Measurements from ENCODE around the gene IQCH.

Gene IQCH

DNA sequence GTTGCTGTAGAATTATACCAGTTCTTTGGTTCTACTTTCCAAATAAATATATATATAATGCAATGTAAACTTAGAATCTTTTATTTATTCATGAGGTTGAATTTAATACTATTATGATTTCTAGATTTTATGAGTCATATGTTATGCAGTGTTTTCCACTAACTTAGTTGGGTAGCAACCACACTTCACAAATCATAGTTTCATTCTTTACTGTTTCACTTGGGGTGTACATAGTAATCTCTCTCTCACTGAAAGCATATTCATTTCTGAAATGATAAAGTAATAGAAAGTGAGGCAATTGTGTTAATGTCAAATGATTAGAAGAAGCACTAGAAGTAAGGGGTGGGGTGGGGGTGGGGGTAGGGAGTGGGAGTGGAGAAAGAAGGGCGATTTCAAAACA, 52.6 kb downstream of the IQCH start:
- TF ChIP-seq FOXP2 (optimal IDR thresholded peaks at IDR 0.05; ENCODE audit: borderline replicate concordance, extremely low read depth, extremely low read length, insufficient read depth) (no peak), SIN3A (IDR thresholded peaks at IDR 0.05; ENCODE audit: borderline replicate concordance, insufficient read depth, low read length) (no peak), POLR2AphosphoS5 (IDR thresholded peaks at IDR 0.05; ENCODE audit: low read depth, low read length) (no peak), TAF1 (IDR thresholded peaks at IDR 0.05; ENCODE audit: borderline replicate concordance, insufficient read depth, low read length) (no peak)
- TF ChIP-seq, protein P1, sequence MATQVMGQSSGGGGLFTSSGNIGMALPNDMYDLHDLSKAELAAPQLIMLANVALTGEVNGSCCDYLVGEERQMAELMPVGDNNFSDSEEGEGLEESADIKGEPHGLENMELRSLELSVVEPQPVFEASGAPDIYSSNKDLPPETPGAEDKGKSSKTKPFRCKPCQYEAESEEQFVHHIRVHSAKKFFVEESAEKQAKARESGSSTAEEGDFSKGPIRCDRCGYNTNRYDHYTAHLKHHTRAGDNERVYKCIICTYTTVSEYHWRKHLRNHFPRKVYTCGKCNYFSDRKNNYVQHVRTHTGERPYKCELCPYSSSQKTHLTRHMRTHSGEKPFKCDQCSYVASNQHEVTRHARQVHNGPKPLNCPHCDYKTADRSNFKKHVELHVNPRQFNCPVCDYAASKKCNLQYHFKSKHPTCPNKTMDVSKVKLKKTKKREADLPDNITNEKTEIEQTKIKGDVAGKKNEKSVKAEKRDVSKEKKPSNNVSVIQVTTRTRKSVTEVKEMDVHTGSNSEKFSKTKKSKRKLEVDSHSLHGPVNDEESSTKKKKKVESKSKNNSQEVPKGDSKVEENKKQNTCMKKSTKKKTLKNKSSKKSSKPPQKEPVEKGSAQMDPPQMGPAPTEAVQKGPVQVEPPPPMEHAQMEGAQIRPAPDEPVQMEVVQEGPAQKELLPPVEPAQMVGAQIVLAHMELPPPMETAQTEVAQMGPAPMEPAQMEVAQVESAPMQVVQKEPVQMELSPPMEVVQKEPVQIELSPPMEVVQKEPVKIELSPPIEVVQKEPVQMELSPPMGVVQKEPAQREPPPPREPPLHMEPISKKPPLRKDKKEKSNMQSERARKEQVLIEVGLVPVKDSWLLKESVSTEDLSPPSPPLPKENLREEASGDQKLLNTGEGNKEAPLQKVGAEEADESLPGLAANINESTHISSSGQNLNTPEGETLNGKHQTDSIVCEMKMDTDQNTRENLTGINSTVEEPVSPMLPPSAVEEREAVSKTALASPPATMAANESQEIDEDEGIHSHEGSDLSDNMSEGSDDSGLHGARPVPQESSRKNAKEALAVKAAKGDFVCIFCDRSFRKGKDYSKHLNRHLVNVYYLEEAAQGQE (IDR thresholded peaks at IDR 0.05; ENCODE audit: insufficient read depth in 1 of 2, low read depth in 2 of 2, low read length in 2 of 2) = no peak

DNA sequence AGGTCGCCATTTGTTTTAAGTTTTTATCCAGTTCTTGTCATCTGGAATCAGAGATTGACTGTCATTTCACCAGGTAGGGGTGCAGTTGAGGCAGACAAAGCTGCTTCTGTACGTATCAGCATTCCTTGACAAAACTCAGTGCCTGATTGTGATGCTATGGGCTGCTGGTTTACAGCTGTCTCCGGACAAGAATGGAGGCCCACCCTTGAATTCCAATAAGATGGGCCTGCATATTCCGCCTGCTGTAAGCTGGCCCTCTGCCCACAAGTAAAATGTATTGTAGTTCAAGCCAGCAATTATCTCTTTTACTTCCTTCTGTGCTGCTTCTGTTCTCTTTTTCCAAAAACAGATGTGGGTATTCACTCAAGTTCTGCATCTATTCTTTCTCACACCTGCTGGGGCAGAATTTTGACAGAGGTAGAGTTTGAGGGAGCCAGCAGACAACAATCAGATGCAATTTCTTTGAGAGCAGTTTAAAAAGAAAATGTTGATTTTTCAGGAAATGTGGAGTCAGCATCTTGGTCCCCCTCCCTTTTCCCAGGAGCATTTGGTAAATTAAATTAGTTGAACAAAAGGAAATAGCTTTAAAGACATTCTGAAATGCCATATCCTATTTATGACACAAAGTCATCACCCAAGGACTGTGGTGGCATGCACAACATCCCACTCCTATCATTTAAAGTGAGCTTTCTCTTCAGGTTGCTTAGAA, 53.5 kb downstream of the IQCH start:
- no peak for TF ChIP-seq SIN3A (IDR thresholded peaks at IDR 0.05; ENCODE audit: borderline replicate concordance, insufficient read depth, low read length)
- TF ChIP-seq FOXP2 (optimal IDR thresholded peaks at IDR 0.05; ENCODE audit: borderline replicate concordance, extremely low read depth, extremely low read length, insufficient read depth) = no peak
- TF ChIP-seq POLR2AphosphoS5 (IDR thresholded peaks at IDR 0.05; ENCODE audit: low read depth, low read length) = no peak

DNA sequence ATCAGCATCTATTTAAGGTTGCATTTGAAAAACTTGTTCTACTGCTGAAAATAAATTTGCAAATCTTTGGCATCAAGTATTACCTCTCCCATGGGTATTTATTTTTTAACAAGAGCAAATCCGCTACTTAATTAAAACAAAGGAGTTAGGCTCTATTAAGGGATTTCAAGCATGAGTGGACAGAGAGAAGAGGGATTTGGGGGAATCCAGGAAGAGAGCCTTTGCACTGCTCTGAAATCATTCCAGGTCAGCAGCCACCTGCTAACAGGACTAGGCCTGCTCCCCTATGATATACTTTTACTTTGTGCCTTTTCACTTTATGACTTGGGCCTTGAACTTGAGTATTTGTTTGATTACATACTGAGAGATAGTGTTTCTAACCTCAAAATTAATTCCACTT, 57.1 kb downstream of the IQCH start:
- TF ChIP-seq SIN3A (IDR thresholded peaks at IDR 0.05; ENCODE audit: borderline replicate concordance, insufficient read depth, low read length) (no peak), TAF1 (IDR thresholded peaks at IDR 0.05; ENCODE audit: borderline replicate concordance, insufficient read depth, low read length) (no peak)
- TF ChIP-seq, protein P1 (IDR thresholded peaks at IDR 0.05; ENCODE audit: insufficient read depth in 1 of 2, low read depth in 2 of 2, low read length in 2 of 2) = no peak

DNA sequence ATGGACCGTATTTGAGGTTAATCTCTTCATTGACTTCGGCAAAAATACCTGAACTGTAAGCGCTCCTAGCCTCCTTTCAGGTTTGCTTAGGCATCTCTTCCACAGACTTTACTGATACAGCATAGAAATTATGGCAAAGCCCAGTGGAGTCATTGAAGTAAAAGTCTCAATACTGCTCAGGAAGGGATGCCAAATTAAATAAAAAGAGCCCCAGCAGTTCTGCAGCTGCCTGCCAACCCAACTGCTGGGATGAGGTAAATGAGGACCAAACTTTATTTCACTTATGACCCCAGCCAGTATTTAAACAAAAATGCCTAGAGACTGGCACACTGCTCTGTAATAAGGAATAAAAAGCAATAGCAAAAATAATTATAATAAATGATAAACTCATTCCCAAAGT, 65.4 kb downstream of the IQCH start:
- TF ChIP-seq TAF1 (IDR thresholded peaks at IDR 0.05; ENCODE audit: borderline replicate concordance, insufficient read depth, low read length) (no peak), FOXP2 (optimal IDR thresholded peaks at IDR 0.05; ENCODE audit: borderline replicate concordance, extremely low read depth, extremely low read length, insufficient read depth) (no peak), SIN3A (IDR thresholded peaks at IDR 0.05; ENCODE audit: borderline replicate concordance, insufficient read depth, low read length) (no peak), POLR2AphosphoS5 (IDR thresholded peaks at IDR 0.05; ENCODE audit: low read depth, low read length) (no peak)
- TF ChIP-seq, protein P1 (IDR thresholded peaks at IDR 0.05; ENCODE audit: insufficient read depth in 1 of 2, low read depth in 2 of 2, low read length in 2 of 2) = no peak

DNA sequence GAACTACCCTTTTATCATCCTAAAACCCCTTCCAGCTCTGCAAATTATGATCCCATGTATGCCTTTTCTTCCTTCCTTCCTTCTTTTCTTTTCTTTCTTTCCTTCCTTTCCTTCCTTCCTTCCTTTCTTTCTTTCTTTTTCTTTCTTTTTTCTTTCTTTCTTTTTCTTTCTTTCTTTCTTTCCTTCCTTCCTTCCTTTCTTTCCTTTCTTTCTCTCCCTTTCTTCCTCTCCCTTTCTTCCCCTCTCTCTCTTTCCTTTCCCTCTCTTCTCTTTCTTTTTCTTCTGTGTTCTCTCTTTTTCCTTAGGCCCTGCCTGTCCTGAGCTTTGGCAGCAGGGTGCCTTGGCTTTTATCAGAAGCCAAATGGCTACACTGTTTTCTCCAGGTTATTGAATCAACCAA, 66.8 kb downstream of the IQCH start:
- TF ChIP-seq FOXP2 (optimal IDR thresholded peaks at IDR 0.05; ENCODE audit: borderline replicate concordance, extremely low read depth, extremely low read length, insufficient read depth) (no peak), SIN3A (IDR thresholded peaks at IDR 0.05; ENCODE audit: borderline replicate concordance, insufficient read depth, low read length) (no peak), POLR2AphosphoS5 (IDR thresholded peaks at IDR 0.05; ENCODE audit: low read depth, low read length) (no peak), TAF1 (IDR thresholded peaks at IDR 0.05; ENCODE audit: borderline replicate concordance, insufficient read depth, low read length) (no peak)
- TF ChIP-seq, protein P1 (IDR thresholded peaks at IDR 0.05; ENCODE audit: insufficient read depth in 1 of 2, low read depth in 2 of 2, low read length in 2 of 2) = no peak

Measured in PFSK-1 (cell line).